Measurements from ENCODE around the gene RAP1GDS1.
"Not testable (repeated sequence)": the region's sequence is repeated elsewhere in the genome, so short reads cannot be mapped to it uniquely, and the experiment has no call there.

The RAP1GDS1 gene

DNA sequence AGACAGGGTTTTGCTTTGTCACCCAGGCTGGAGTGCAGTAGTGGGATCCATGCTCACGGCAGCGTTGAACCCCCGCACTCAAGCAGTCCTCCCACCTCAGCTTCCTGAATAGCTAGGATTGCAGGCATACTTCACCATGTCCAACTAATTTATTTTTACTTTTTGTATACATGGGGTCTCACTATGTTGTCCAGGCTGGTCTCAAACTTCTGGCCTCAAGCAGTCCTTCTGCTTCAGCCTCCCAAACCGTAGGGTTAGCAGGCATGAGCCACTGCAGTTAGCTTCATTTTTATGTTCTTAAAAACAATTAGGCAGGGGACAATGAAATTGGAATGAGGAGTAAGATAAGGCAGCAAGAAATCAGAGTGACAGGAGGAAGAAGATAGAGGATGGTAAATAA, 50.5 kb downstream of the RAP1GDS1 start:
- ChIA-PET CTCF (interaction anchor here (0.9 to 1.2 kb wide), 2 partner anchors 8 to 29 kb away, joined by 3 read pairs; no protein-coding TSS in a partner anchor), POLR2A (no interaction called here)
- DNase-seq (ENCODE audit: low read depth, low spot score) = no peak
- no peak overlapping the region for H3K4me3 ChIP-seq (ENCODE audit: low read depth, low read length)
- TF ChIP-seq, protein P1, sequence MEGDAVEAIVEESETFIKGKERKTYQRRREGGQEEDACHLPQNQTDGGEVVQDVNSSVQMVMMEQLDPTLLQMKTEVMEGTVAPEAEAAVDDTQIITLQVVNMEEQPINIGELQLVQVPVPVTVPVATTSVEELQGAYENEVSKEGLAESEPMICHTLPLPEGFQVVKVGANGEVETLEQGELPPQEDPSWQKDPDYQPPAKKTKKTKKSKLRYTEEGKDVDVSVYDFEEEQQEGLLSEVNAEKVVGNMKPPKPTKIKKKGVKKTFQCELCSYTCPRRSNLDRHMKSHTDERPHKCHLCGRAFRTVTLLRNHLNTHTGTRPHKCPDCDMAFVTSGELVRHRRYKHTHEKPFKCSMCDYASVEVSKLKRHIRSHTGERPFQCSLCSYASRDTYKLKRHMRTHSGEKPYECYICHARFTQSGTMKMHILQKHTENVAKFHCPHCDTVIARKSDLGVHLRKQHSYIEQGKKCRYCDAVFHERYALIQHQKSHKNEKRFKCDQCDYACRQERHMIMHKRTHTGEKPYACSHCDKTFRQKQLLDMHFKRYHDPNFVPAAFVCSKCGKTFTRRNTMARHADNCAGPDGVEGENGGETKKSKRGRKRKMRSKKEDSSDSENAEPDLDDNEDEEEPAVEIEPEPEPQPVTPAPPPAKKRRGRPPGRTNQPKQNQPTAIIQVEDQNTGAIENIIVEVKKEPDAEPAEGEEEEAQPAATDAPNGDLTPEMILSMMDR (IDR thresholded peaks at IDR 0.05; ENCODE audit: insufficient read depth, low read length, missing control alignments) = no peak

DNA sequence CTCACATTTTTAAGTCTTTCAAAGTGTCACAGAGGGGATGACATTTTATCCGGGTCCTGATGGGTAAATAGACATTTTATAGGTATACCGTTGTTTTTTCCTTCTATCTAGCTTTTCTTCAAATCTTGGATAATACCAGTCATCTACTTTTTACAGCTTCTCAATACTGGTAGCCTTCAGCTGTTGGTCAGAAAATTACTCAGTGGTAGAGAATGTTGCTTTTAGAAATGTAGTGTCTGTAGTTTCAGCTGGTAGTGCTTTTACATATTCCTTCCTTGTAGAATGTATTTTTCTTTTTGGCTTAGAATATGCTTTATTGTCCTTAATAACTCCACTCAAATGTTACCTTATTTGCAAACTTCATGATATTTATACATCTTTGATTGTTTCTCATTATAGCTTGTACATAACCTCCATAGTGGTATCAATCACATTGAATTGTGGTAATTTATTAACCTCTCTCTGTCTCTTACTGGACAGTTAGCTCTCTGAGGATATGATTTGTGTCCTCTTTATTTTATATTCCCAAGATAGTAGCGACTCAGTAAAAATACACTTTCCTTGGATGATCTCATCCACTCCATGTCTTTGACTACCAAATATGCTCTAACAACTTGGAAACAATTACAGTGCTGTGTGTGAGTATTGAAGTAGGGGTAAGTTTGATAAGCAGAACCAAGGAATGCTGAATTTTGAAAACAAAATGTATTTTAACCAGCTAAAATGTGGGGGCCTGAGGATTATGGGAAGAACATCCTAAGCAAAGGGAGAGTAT, 53.8 kb downstream of the RAP1GDS1 start:
- DNase-seq (ENCODE audit: low read depth, low spot score) = no peak
- TF ChIP-seq, protein P1 (IDR thresholded peaks at IDR 0.05; ENCODE audit: insufficient read depth, low read length, missing control alignments) = no peak
- POLR2A ChIA-PET = interaction anchor here (1.4 kb wide), 1 partner anchor 54 kb away, joined by 5 read pairs; the partner anchor contains the start of gene RAP1GDS1
- H3K4me3 ChIP-seq (ENCODE audit: low read depth, low read length) = no peak overlapping the region
- CTCF ChIA-PET = interaction anchor here (1.1 to 1.8 kb wide), 2 partner anchors 16 to 152 kb away, joined by 3 to 5 read pairs; no protein-coding TSS in a partner anchor

DNA sequence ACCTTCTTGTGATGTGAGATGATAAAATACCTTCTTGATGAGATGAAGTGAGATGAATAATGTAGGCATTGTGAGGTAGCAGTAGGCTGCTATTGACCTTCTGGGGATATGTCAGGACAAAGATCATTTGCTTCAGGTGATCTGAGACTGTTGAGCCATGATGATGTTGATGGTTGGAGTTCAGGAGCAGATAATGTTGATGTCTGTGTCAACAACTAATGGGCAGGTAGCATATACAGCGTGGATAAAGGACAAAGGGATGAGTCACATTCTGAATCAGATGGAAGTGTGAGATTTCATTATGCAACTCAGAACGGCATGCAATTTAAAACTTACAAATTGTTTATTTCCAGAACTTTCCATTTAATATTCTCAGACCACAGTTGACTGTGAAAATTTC, 57.3 kb downstream of the RAP1GDS1 start:
- no peak for DNase-seq (ENCODE audit: low read depth, low spot score)
- TF ChIP-seq, protein P1 (IDR thresholded peaks at IDR 0.05; ENCODE audit: insufficient read depth, low read length, missing control alignments) = no peak
- no peak overlapping the region for H3K4me3 ChIP-seq (ENCODE audit: low read depth, low read length)
- ChIA-PET CTCF (no interaction called here), POLR2A (no interaction called here)

DNA sequence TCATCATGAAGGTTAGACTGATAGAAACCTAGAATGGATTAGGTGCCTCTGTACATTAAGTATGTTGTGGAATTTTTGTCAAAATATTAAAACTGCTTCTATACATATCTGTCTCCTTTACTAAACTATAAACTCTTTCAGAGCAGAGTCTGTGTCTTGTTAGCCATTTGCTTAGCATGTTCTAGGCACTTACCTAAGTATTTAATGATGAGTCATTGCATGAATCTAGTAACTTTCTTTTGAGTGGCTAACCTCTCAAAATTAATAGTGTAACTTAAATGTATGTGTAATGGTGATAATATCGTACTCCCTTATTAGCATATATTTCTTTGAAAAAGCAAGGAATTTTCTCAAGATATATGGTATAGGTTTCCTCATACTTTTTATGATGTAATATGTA, 57.8 kb downstream of the RAP1GDS1 start:
- no peak for DNase-seq (ENCODE audit: low read depth, low spot score)
- POLR2A ChIA-PET = no interaction called here
- TF ChIP-seq, protein P1 (IDR thresholded peaks at IDR 0.05; ENCODE audit: insufficient read depth, low read length, missing control alignments) = no peak
- CTCF ChIA-PET = no interaction called here
- no peak overlapping the region for H3K4me3 ChIP-seq (ENCODE audit: low read depth, low read length)

DNA sequence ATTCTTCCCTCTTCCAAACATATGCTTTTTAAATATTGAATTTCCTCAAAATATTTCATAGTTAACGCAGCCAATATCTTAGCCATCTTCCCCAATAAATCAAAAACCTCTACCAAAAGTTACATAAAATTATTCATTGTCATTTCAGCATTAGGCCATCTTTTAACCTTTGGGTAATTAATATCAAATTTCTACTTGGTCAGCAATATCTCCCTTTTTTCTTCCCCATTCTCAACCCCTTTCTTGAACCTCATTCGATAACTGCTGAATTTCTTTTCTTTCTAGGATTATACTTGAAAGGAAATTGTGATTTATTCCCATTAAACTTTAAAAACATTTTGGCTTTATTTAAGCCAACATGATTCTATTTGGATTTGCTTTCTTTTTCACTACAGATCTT, 65.0 kb downstream of the RAP1GDS1 start:
- H3K4me3 ChIP-seq (ENCODE audit: low read depth, low read length) = no peak overlapping the region
- TF ChIP-seq, protein P1 (IDR thresholded peaks at IDR 0.05; ENCODE audit: insufficient read depth, low read length, missing control alignments) = no peak
- no peak for DNase-seq (ENCODE audit: low read depth, low spot score)
- CTCF ChIA-PET = no interaction called here
- POLR2A ChIA-PET = no interaction called here

DNA sequence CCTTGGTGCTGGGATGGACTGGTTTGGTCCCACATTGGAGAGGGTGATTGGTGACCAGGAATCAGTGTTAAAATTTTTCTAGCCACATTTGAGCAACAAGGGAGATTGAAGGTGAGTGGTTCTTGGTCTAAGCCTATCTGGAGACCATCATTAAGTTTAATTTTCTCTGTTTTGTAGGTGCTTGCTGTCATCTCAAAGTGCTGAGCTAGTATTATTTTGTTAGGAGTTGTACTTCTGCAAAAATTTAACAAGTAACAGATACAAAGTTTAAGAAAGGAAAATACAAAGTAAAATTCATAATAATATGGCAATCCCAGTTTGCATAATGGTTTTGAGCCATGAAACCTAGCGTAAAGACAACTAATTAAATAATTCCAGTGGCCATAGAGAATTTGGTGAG, 66.5 kb downstream of the RAP1GDS1 start:
- DNase-seq (ENCODE audit: low read depth, low spot score) = no peak
- POLR2A ChIA-PET = no interaction called here
- TF ChIP-seq, protein P1 (IDR thresholded peaks at IDR 0.05; ENCODE audit: insufficient read depth, low read length, missing control alignments) = no peak
- H3K4me3 ChIP-seq (ENCODE audit: low read depth, low read length) = no peak overlapping the region
- CTCF ChIA-PET = interaction anchor here (1.1 kb wide), 1 partner anchor 18 kb away, joined by 3 read pairs; no protein-coding TSS in a partner anchor

DNA sequence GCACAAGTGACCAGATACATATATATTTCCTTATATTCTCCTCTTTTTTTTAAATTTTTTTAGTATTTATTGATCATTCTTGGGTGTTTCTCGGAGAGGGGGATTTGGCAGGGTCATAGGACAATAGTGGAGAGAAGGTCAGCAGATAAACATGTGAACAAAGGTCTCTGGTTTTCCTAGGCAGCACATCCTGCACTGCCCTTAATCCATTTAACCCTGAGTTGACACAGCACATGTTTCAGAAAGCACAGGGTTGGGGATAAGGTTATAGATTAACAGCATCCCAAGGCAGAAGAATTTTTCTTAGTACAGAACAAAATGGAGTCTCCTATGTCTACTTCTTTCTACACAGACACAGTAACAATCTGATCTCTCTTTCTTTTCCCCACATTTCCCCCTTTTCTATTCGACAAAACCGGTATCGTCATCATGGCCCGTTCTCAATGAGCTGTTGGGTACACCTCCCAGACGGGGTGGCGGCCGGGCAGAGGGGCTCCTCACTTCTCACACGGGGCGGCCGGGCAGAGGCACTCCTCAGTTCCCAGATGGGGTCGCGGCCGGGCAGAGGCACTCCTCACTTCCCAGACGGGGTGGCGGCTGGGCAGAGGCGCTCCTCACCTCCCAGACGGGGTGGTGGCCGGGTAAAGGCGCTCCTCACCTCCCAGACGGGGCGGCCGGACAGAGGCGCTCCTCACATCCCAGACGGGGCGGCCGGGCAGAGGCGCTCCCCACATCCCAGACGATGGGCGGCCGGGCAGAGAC, 68.9 kb downstream of the RAP1GDS1 start:
- DNase-seq (ENCODE audit: low read depth, low spot score); H3K4me3 ChIP-seq (ENCODE audit: low read depth, low read length); CTCF ChIA-PET; POLR2A ChIA-PET: not testable (repeated sequence)

All from AG04449 (cell line).